GM23338 (cell line): ENCODE results near the gene NCOA7. TPM values are rescaled to one million over a fixed set of nuclear protein-coding genes. Genes with fewer than 3 reads are reported as not detected.
A peak's percentile ranks its signal among the peaks of the same experiment; 100 is the strongest.

Experiments used
- ATAC-seq: fragments of 200-7000 bp; cut with Tn5 transposase; 3 replicates; pipeline ENCODE4 v1.9.1; 2020
- DNase-seq: peaks from one replicate; pipeline ENCODE4 v3.0.0-alpha.2; 2015; ENCODE audit warnings: low spot score
- H2AFZ ChIP-seq: fragments of 200-600 bp; sonication (generic); 2 replicates; pipeline ENCODE4 v1.8.0; 2016; ENCODE audit warnings: antibody characterized with exemption, mild to moderate bottlenecking, moderate library complexity
- H3F3A ChIP-seq: fragments of 200-600 bp; sonication (generic); replicated peaks from 2 replicates; pipeline ENCODE4 v1.8.0; 2017; ENCODE audit warnings: antibody characterized with exemption, mixed run types, low read depth
- H3K27ac ChIP-seq: fragments of 200-600 bp; sonication (generic); 2 replicates; pipeline ENCODE4 v1.6.1; 2016; ENCODE audit warnings: low read depth
- H3K27me3 ChIP-seq: fragments of 200-600 bp; sonication (generic); 2 replicates; pipeline ENCODE4 v1.8.0; 2016; ENCODE audit warnings: mild to moderate bottlenecking, mixed run types, moderate library complexity; ENCODE audit not compliant: insufficient read depth
- H3K36me3 ChIP-seq: fragments of 200-600 bp; sonication (generic); 2 replicates; pipeline ENCODE4 v1.8.0; 2016; ENCODE audit warnings: mild to moderate bottlenecking; ENCODE audit not compliant: insufficient read depth
- H3K4me1 ChIP-seq: fragments of 200-600 bp; sonication (generic); 2 replicates; pipeline ENCODE4 v1.8.0; 2016; ENCODE audit warnings: mild to moderate bottlenecking, moderate library complexity; ENCODE audit not compliant: insufficient read depth
- H3K4me2 ChIP-seq: fragments of 200-600 bp; sonication (generic); 2 replicates; pipeline ENCODE4 v1.7.1; 2017; ENCODE audit warnings: mixed run types
- H3K4me3 ChIP-seq: fragments of 200-600 bp; sonication (generic); 2 replicates; pipeline ENCODE4 v1.6.1; 2016; ENCODE audit warnings: mixed run types
- H3K79me2 ChIP-seq: fragments of 200-600 bp; sonication (generic); replicated peaks from 2 replicates; pipeline ENCODE4 v1.8.0; 2017; ENCODE audit warnings: mild to moderate bottlenecking; ENCODE audit not compliant: insufficient read depth
- H3K9me2 ChIP-seq: fragments of 200-600 bp; sonication (generic); 2 replicates; pipeline ENCODE4 v1.8.0; 2017; ENCODE audit not compliant: insufficient read depth
- H4K20me1 ChIP-seq: fragments of 200-600 bp; sonication (generic); replicated peaks from 2 replicates; pipeline ENCODE4 v1.8.0; 2017; ENCODE audit warnings: mild to moderate bottlenecking; ENCODE audit not compliant: insufficient read depth
- H3K27ac Mint-ChIP-seq: 2 replicates; pipeline ENCODE4 v1.8.0; 2020; ENCODE audit warnings: inconsistent platforms, mild to moderate bottlenecking, moderate library complexity, mixed read lengths
- H3K27me3 Mint-ChIP-seq: 3 replicates; pipeline ENCODE4 v1.8.0; 2022; ENCODE audit warnings: low read depth, mild to moderate bottlenecking, moderate library complexity, mixed read lengths, inconsistent platforms; ENCODE audit not compliant: insufficient read depth, poor library complexity
- H3K36me3 Mint-ChIP-seq: 3 replicates; pipeline ENCODE4 v1.8.0; 2021; ENCODE audit warnings: low read depth, mild to moderate bottlenecking, inconsistent platforms, moderate library complexity, mixed read lengths
- H3K4me1 Mint-ChIP-seq: 3 replicates; pipeline ENCODE4 v1.8.0; 2020; ENCODE audit warnings: mild to moderate bottlenecking, inconsistent platforms, mixed read lengths
- H3K4me3 Mint-ChIP-seq: 3 replicates; pipeline ENCODE4 v1.8.0; 2021; ENCODE audit warnings: moderate library complexity, mild to moderate bottlenecking, inconsistent platforms, mixed read lengths
- H3K9me3 Mint-ChIP-seq: 3 replicates; pipeline ENCODE4 v1.8.0; 2020; ENCODE audit warnings: moderate library complexity, mild to moderate bottlenecking, inconsistent platforms, mixed read lengths
- CREB1 ChIP-seq: fragments of 250-450 bp; sonication (Bioruptor Pico); IDR thresholded peaks from 2 replicates; pipeline ENCODE4 v1.5.0; 2020; ENCODE audit warnings: low read depth, mild to moderate bottlenecking, moderate library complexity
- EZH2 ChIP-seq: fragments of 200-600 bp; sonication (generic); IDR thresholded peaks from one replicate; pipeline ENCODE4 v1.8.0; 2017; ENCODE audit warnings: antibody characterized with exemption, mild to moderate bottlenecking, low read depth; ENCODE audit not compliant: unreplicated experiment
- EZH2phosphoT487 ChIP-seq: fragments of 200-600 bp; sonication (generic); IDR thresholded peaks from one replicate; pipeline ENCODE4 v1.8.1; 2018; ENCODE audit warnings: antibody characterized with exemption; ENCODE audit not compliant: unreplicated experiment
- JUNB ChIP-seq: IDR thresholded peaks from one replicate; pipeline ENCODE4 v1.6.1; 2016; ENCODE audit warnings: antibody characterized with exemption; ENCODE audit not compliant: unreplicated experiment
- NANOG ChIP-seq: IDR thresholded peaks from 2 replicates; pipeline ENCODE4 v1.6.1; 2016; ENCODE audit warnings: antibody characterized with exemption, borderline replicate concordance
- POLR2AphosphoS5 ChIP-seq: IDR thresholded peaks from 2 replicates; pipeline ENCODE4 v1.6.1; 2016; ENCODE audit warnings: antibody characterized with exemption, low read depth
- REST ChIP-seq: IDR thresholded peaks from one replicate; pipeline ENCODE4 v1.6.1; 2018; ENCODE audit warnings: antibody characterized with exemption; ENCODE audit not compliant: unreplicated experiment
- STAT1 ChIP-seq: IDR thresholded peaks from one replicate; pipeline ENCODE4 v1.6.1; 2016; ENCODE audit warnings: antibody characterized with exemption; ENCODE audit not compliant: unreplicated experiment
- ZNF114 ChIP-seq: fragments of 250-450 bp; sonication (Bioruptor Pico); IDR thresholded peaks from 2 replicates; pipeline ENCODE4 v1.5.0; 2020; ENCODE audit warnings: mild to moderate bottlenecking, moderate library complexity
- ZNF331 ChIP-seq: fragments of 250-450 bp; sonication (Bioruptor Pico); IDR thresholded peaks from 2 replicates; pipeline ENCODE4 v1.5.0; 2020; ENCODE audit warnings: low read depth, mild to moderate bottlenecking, moderate library complexity
- ZNF462 ChIP-seq: fragments of 250-450 bp; sonication (Bioruptor Pico); IDR thresholded peaks from 2 replicates; pipeline ENCODE4 v1.5.0; 2020; ENCODE audit warnings: mild to moderate bottlenecking, moderate library complexity
- polyA plus RNA-seq: library from polyadenylated mRNA; unstranded; fragments of >200 nt; fragmentation: Nextera tagmentation; extraction: Ambion mirVana; gene quantifications from 2 replicates; pipeline ENCODE4 v1.2.1, GENCODE V29; 2016
- total RNA-seq: library from RNA; depleted of rRNA; stranded (reverse); fragments of >200 nt; shearing (Covaris generic); gene quantifications from 2 replicates; pipeline ENCODE4 v1.2.3, GENCODE V29; 2014

Gene NCOA7
- total and polyA plus RNA-seq, 2 experiments from 2014 or later = 9.3 to 15.7 TPM

- Histone ChIP-seq H3F3A (0 out of 2 replicates have a peak, but pooled peaks cover 11% of the 10 kb centered on the region), H3K27me3 (peaks cover 32% of the 10 kb centered on the region), H3K36me3 (no peaks in the 10 kb centered on the region), H3K27ac (no peak overlapping the region), H3K79me2 (peaks cover 19% of the 10 kb centered on the region), H4K20me1 (no peaks in the 10 kb centered on the region), H3K4me3 (peak overlapping the region; percentile 66), H2AFZ (no peak overlapping the region), H3K9me2 (no peaks in the 10 kb centered on the region), H3K4me1 (peaks cover 41% of the 10 kb centered on the region), H3K4me2 (peak overlapping the region; percentile 80)
- H3K27ac Mint-ChIP-seq = no peak overlapping the region
- peaks cover 32% of the 10 kb centered on the region for H3K27me3 Mint-ChIP-seq
- no peak for TF ChIP-seq EZH2
- no peak for TF ChIP-seq CREB1
- no peak for TF ChIP-seq ZNF462 (CRISPR knock-in tag)
- peak; percentile 63 for TF ChIP-seq NANOG
- no peak for TF ChIP-seq ZNF331
- no peak for TF ChIP-seq ZNF114 (CRISPR knock-in tag)
- DNase-seq (peak; percentile 46), ATAC-seq (no peak)
- H3K36me3 Mint-ChIP-seq = peaks cover 24% of the 10 kb centered on the region
- peaks cover 55% of the 10 kb centered on the region for H3K4me1 Mint-ChIP-seq
- no peaks in the 10 kb centered on the region; the same call in 2 of the 3 replicates for H3K9me3 Mint-ChIP-seq
- H3K4me3 Mint-ChIP-seq = peak overlapping the region; percentile 60
Measured at GRCh38 chr6:125751334-125751916, 39.3 kb upstream of the NCOA7 start.

- Histone ChIP-seq H3K27me3 (peaks cover 23% of the 10 kb centered on the region), H3K79me2 (peaks cover 19% of the 10 kb centered on the region), H2AFZ (no peak overlapping the region), H3K36me3 (no peaks in the 10 kb centered on the region), H3K4me2 (peak overlapping the region; percentile 43), H3F3A (0 out of 2 replicates have a peak, but pooled peaks cover 8% of the 10 kb centered on the region), H4K20me1 (no peaks in the 10 kb centered on the region), H3K9me2 (no peaks in the 10 kb centered on the region), H3K4me1 (peaks cover 41% of the 10 kb centered on the region), H3K4me3 (no peak overlapping the region), H3K27ac (no peak overlapping the region)
- Mint-ChIP-seq H3K4me3 (peak overlapping the region; percentile 50), H3K27me3 (peaks cover 23% of the 10 kb centered on the region), H3K27ac (peak overlapping the region; percentile 37; the same call in 1 of the 2 replicates), H3K4me1 (peaks cover 52% of the 10 kb centered on the region), H3K36me3 (peaks cover 37% of the 10 kb centered on the region), H3K9me3 (no peaks in the 10 kb centered on the region; the same call in 2 of the 3 replicates)
- ATAC-seq (no peak), DNase-seq (no peak)
- TF ChIP-seq EZH2phosphoT487 (no peak), STAT1 (no peak), REST (no peak), POLR2AphosphoS5 (no peak), CREB1 (no peak), JUNB (no peak)
Measured at GRCh38 chr6:125752773-125753172, 38.0 kb upstream of the NCOA7 start.
